HCT116 (cell line): ENCODE results near the gene CBFA2T2. TPM values are rescaled to one million over a fixed set of nuclear protein-coding genes. Genes with fewer than 3 reads are reported as not detected.

Source experiments
- ATAC-seq: fragments of 200-7000 bp; cut with Tn5 transposase; 2 replicates; pipeline ENCODE4 v1.9.1; 2020; ENCODE audit warnings: mild to moderate bottlenecking, moderate library complexity
- BruUV-seq: library from RNA; stranded (reverse); fragments of 400-500 nt; replicated peaks from 2 replicates; lab custom pipeline; 2021; lab: Mats Ljungman, UMichigan
- CTCF ChIA-PET: fragments of 300-600 bp; sonication (Branson Sonifier 250); formaldehyde crosslinking; loops from one replicate; lab custom pipeline; 2021; ENCODE audit warnings: antibody characterized with exemption; lab: Charles Lee
- POLR2A ChIA-PET: fragments of 300-600, 350-600 bp; sonication (Branson Sonifier 250); formaldehyde crosslinking; loops from one replicate; lab custom pipeline; 2021; ENCODE audit warnings: antibody characterized with exemption; lab: Charles Lee
- RAD21 ChIA-PET, 2 experiments: fragments of 300-600 bp; sonication (Branson Sonifier 250); formaldehyde crosslinking; loops; one replicate each; lab custom pipeline; 2023; ENCODE audit warnings: low total read pairs in 2 of 2; ENCODE audit not compliant: uncharacterized antibody in 2 of 2, unreplicated experiment in 2 of 2, low non-redundant PET in 1 of 2; lab: Charles Lee
- DNase-seq: peaks from one replicate; pipeline ENCODE4 v3.0.0-alpha.2; 2010; ENCODE audit warnings: low read depth, low spot score
- H2AFZ ChIP-seq: fragments of 200-600 bp; shearing (Covaris generic), sonication (generic); 2 replicates; pipeline ENCODE4 v1.6.1; 2017; ENCODE audit warnings: low read depth, mixed run types, mixed read lengths, antibody characterized with exemption, low read length; ENCODE audit not compliant: poor library complexity, severe bottlenecking
- H3K27ac ChIP-seq: 2 replicates; pipeline ENCODE4 v1.5.1; 2012; ENCODE audit warnings: low read depth, low read length
- H3K27me3 ChIP-seq: fragments of 200-600 bp; sonication (generic); 2 replicates; pipeline ENCODE4 v1.6.1; 2016; ENCODE audit warnings: mixed run types, low read length, mixed read lengths; ENCODE audit not compliant: insufficient read depth
- H3K36me3 ChIP-seq, 2 experiments: fragments of 200-500 bp in 1 of 2; fragments of 200-600 bp in 1 of 2; sonication (Bioruptor generic) in 1 of 2; sonication (generic) in 1 of 2; 2 replicates each; pipeline versions ENCODE4 v1.5.1 to v1.6.1; 2014 to 2016; ENCODE audit warnings: low read length in 2 of 2, inconsistent platforms in 1 of 2, mixed read lengths in 1 of 2, mixed run types in 1 of 2; ENCODE audit not compliant: insufficient read depth in 2 of 2, control insufficient read depth in 1 of 2
- H3K4me1 ChIP-seq, 2 experiments: fragments of 200-600 bp in 1 of 2; sonication (generic) in 1 of 2; 2 replicates each; pipeline versions ENCODE4 v1.5.1 to v1.6.1; 2012 to 2017; ENCODE audit warnings: low read length in 2 of 2, inconsistent platforms in 1 of 2, mild to moderate bottlenecking in 1 of 2, mixed read lengths in 1 of 2, mixed run types in 1 of 2, moderate library complexity in 1 of 2; ENCODE audit not compliant: insufficient read depth in 2 of 2, control insufficient read depth in 1 of 2
- H3K4me2 ChIP-seq: fragments of 200-600 bp; sonication (generic); 2 replicates; pipeline ENCODE4 v1.6.1; 2017; ENCODE audit warnings: mixed run types, low read length, mixed read lengths
- H3K4me3 ChIP-seq, 2 experiments: fragments of 200-600 bp in 1 of 2; sonication (generic) in 1 of 2; replicated peaks in 1 of 2; 2 replicates each; pipeline ENCODE4 v1.5.1; 2011 to 2016; ENCODE audit warnings: low read length in 2 of 2, control low read depth in 1 of 2, low read depth in 1 of 2, mild to moderate bottlenecking in 1 of 2, mixed read lengths in 1 of 2, mixed run types in 1 of 2
- H3K79me2 ChIP-seq: fragments of 200-600 bp; sonication (generic); 2 replicates; pipeline ENCODE4 v1.6.1; 2017; ENCODE audit warnings: mild to moderate bottlenecking, mixed run types, low read length, moderate library complexity, mixed read lengths; ENCODE audit not compliant: insufficient read depth
- H3K9ac ChIP-seq: fragments of 200-600 bp; sonication (generic); 2 replicates; pipeline ENCODE4 v1.6.1; 2016; ENCODE audit warnings: low read length, mixed read lengths
- H3K9me2 ChIP-seq: fragments of 200-600 bp; sonication (generic), shearing (Covaris generic); 2 replicates; pipeline ENCODE4 v1.6.1; 2017; ENCODE audit warnings: mixed run types, mild to moderate bottlenecking, moderate library complexity; ENCODE audit not compliant: insufficient read depth
- H3K9me3 ChIP-seq, 2 experiments: fragments of 200-500 bp in 1 of 2; fragments of 200-600 bp in 1 of 2; sonication (Bioruptor generic) in 1 of 2; sonication (generic) in 1 of 2; 2 replicates each; pipeline ENCODE4 v1.6.1; 2014 to 2017; ENCODE audit warnings: low read length in 2 of 2, mixed read lengths in 2 of 2, inconsistent platforms in 1 of 2, low read depth in 1 of 2, mild to moderate bottlenecking in 1 of 2, mixed run types in 1 of 2, moderate library complexity in 1 of 2; ENCODE audit not compliant: control insufficient read depth in 1 of 2, insufficient read depth in 1 of 2
- H4K20me1 ChIP-seq: fragments of 200-600 bp; sonication (generic), shearing (Covaris generic); 2 replicates; pipeline ENCODE4 v1.6.1; 2017; ENCODE audit warnings: mixed run types, mild to moderate bottlenecking, moderate library complexity; ENCODE audit not compliant: insufficient read depth
- CBX3 ChIP-seq: IDR thresholded peaks from 2 replicates; pipeline ENCODE4 v1.6.1; 2012; ENCODE audit warnings: low read depth
- MAX ChIP-seq: IDR thresholded peaks from 2 replicates; pipeline ENCODE4 v1.6.1; 2012
- POLR2A ChIP-seq: IDR thresholded peaks from 2 replicates; pipeline ENCODE4 v1.7.0; 2011; ENCODE audit warnings: borderline replicate concordance; ENCODE audit not compliant: insufficient read depth, insufficient read length; ENCODE audit errors: extremely low read depth
- SIN3A ChIP-seq: IDR thresholded peaks from 2 replicates; pipeline ENCODE4 v1.6.1; 2012; ENCODE audit warnings: low read depth
- ZFX ChIP-seq: fragments of 450-650 bp; IDR thresholded peaks from 2 replicates; pipeline ENCODE4 v1.6.1; 2017
- ZNF274 ChIP-seq: fragments of 200-500 bp; sonication (Bioruptor generic); IDR thresholded peaks from 2 replicates; pipeline ENCODE4 v1.6.1; 2014; ENCODE audit warnings: mild to moderate bottlenecking, low read depth, low read length, inconsistent platforms
- intact Hi-C: fragments of 100-400 bp; cut with micrococcal nuclease; formaldehyde crosslinking; loops from 2 replicates; pipeline ENCODE4 v1.10.0; 2022
- total RNA-seq: library from RNA; stranded (reverse); gene quantifications from one replicate; pipeline ENCODE4 v1.2.1, GENCODE V29; 2021; ENCODE audit not compliant: unreplicated experiment
- TF ChIP-seq, protein P1 (sequence below): IDR thresholded peaks from 2 replicates; pipeline ENCODE4 v1.6.1; 2012; ENCODE audit warnings: low read depth

CBFA2T2 gene
- total RNA-seq, 1 experiment from 2014 or later, result 8.0 TPM

DNA sequence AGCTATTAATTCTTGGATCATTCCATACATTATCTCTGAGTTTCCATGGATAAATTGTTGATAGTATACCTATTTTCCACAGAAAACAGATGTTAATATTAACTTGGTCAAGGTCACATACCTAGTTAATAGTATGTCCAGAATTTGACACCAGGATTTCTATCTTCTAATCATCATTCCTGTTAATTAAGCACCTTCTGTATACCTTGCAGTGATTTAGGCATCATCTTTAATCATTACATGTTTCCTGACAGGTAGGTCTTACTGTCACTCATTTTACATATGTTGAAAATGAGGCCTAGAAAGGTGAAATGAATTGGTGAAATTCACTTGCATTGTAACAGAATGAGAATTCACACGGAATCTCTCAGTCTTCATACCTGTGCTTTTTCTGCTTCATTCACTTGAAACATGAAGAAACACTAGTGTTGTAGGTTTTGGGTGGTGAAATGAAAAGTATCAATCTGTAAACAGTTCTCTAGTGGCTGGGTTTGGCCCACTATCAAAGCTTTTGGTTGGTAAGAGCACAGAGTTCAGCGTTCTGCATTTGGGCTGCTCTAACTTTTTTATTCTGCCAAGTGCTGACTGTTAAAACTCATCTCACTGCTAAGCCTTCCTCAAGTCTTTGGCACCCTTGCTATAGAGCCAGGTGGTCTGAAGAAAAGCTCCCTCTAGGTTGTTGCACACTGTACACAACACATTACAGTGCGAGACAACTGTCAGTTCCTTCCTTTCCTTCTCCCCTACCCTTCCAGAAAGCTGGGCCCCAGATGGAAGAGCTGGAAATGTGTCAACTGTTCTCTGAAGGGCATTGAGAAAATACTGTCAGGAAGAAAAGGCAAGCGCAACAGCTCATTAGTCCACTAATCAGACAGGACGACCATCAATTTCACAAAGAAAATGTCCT is 114.4 kb downstream of the CBFA2T2 start:
- Histone ChIP-seq H3K27me3 (no peaks in the 10 kb centered on the region), H3K27ac (no peak overlapping the region), H2AFZ (no peak overlapping the region), H3K9ac (no peak overlapping the region), H3K4me2 (no peak overlapping the region), H3K9me2 (no peaks in the 10 kb centered on the region), H3K9me3 (no peaks in the 10 kb centered on the region), H4K20me1 (no peaks in the 10 kb centered on the region), H3K4me3 (no peak overlapping the region), H3K36me3 (no peaks in the 10 kb centered on the region), H3K4me1 (no peaks in the 10 kb centered on the region), H3K79me2 (no peaks in the 10 kb centered on the region)
- BruUV-seq, result no TSS peak
- CTCF ChIA-PET, result no interaction called here
- ATAC-seq (no peak), DNase-seq (no peak)
- intact Hi-C loops, result no loop called here
- RAD21 ChIA-PET, result no interaction called here
- TF ChIP-seq, protein P1, sequence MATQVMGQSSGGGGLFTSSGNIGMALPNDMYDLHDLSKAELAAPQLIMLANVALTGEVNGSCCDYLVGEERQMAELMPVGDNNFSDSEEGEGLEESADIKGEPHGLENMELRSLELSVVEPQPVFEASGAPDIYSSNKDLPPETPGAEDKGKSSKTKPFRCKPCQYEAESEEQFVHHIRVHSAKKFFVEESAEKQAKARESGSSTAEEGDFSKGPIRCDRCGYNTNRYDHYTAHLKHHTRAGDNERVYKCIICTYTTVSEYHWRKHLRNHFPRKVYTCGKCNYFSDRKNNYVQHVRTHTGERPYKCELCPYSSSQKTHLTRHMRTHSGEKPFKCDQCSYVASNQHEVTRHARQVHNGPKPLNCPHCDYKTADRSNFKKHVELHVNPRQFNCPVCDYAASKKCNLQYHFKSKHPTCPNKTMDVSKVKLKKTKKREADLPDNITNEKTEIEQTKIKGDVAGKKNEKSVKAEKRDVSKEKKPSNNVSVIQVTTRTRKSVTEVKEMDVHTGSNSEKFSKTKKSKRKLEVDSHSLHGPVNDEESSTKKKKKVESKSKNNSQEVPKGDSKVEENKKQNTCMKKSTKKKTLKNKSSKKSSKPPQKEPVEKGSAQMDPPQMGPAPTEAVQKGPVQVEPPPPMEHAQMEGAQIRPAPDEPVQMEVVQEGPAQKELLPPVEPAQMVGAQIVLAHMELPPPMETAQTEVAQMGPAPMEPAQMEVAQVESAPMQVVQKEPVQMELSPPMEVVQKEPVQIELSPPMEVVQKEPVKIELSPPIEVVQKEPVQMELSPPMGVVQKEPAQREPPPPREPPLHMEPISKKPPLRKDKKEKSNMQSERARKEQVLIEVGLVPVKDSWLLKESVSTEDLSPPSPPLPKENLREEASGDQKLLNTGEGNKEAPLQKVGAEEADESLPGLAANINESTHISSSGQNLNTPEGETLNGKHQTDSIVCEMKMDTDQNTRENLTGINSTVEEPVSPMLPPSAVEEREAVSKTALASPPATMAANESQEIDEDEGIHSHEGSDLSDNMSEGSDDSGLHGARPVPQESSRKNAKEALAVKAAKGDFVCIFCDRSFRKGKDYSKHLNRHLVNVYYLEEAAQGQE, result no peak
- TF ChIP-seq MAX (no peak), ZNF274 (no peak), SIN3A (no peak), POLR2A (no peak), CBX3 (no peak), ZFX (no peak)
- POLR2A ChIA-PET, result no interaction called here
